Adrenal gland (tissue), 12 donors: ENCODE results near the gene NUP93. TPM values are rescaled to one million over a fixed set of nuclear protein-coding genes. Genes with fewer than 3 reads are reported as not detected.
A peak's percentile ranks its signal among the peaks of the same experiment; 100 is the strongest.

Experiments used
- DNase-seq, 7 donors: peaks; one replicate each; pipeline ENCODE4 v3.0.0-alpha.2; 2019 to 2020
- H3K27ac ChIP-seq, 5 donors: fragments of 200-600 bp; sonication (generic) in 4 of 5; 1 replicate in 3 of 5; 2 replicates in 2 of 5; pipeline versions ENCODE4 v1.5.1 to v1.8.0; 2016 to 2020; ENCODE audit warnings: mild to moderate bottlenecking in 1 of 5
- H3K27me3 ChIP-seq: fragments of 200-600 bp; 2 replicates; pipeline ENCODE4 v1.8.0; 2021
- H3K36me3 ChIP-seq, 2 donors: fragments of 200-600 bp; replicated peaks in 1 of 2; 1 replicate in 1 of 2; 2 replicates in 1 of 2; pipeline versions ENCODE4 v1.5.1 to v1.8.0; 2018 to 2022
- H3K4me1 ChIP-seq, 2 donors: fragments of 200-600 bp; replicated peaks in 1 of 2; 1 replicate in 1 of 2; 2 replicates in 1 of 2; pipeline versions ENCODE4 v1.5.1 to v1.8.0; 2018 to 2021
- H3K4me3 ChIP-seq, 4 donors: fragments of 200-600 bp; sonication (generic) in 3 of 4; one replicate each; pipeline ENCODE4 v1.5.1; 2016 to 2018
- H3K9me3 ChIP-seq, 3 donors: fragments of 200-600 bp; sonication (generic) in 1 of 3; replicated peaks in 1 of 3; 1 replicate in 2 of 3; 2 replicates in 1 of 3; pipeline versions ENCODE4 v1.5.1 to v1.8.0; 2016 to 2021
- CTCF ChIP-seq, 6 experiments: fragments of 450-650 bp in 4 of 6; fragments of 200-600 bp in 2 of 6; sonication (generic) in 1 of 6; IDR thresholded peaks; 1 replicate in 5 of 6; 2 replicates in 1 of 6; pipeline versions ENCODE4 v1.5.1 to v1.8.0; 2016 to 2021; ENCODE audit warnings: antibody characterized with exemption in 6 of 6, mild to moderate bottlenecking in 2 of 6, moderate library complexity in 1 of 6
- POLR2A ChIP-seq, 2 donors: fragments of 450-650 bp; IDR thresholded peaks; one replicate each; pipeline ENCODE4 v1.6.1; 2017; ENCODE audit warnings: antibody characterized with exemption in 2 of 2, mild to moderate bottlenecking in 2 of 2, moderate library complexity in 1 of 2
- WGBS, 4 donors: extraction: QIAGEN DNeasy Blood & Tissue Kit in 2 of 4; methylation state at CpG; one replicate each; pipeline versions ENCODE4 v1.1.5 to v1.1.7; 2013 to 2017; 5-methylcytosine and 5-hydroxymethylcytosine counted together
- intact Hi-C, 2 donors: fragments of 100-400 bp; cut with DNase I; formaldehyde crosslinking; loops; one replicate each; pipeline versions ENCODE4 v1.14.1 to v1.15.0; 2022 to 2023
- polyA plus RNA-seq, 3 donors: library from polyadenylated mRNA; stranded (reverse); fragments of 200-250 nt in 2 of 3; fragments of 350-450 nt in 1 of 3; fragmentation: Illumina TruSeq in 1 of 3; extraction: RNeasy Lipid Tissue Mini Kit (QIAGEN cat#74804) in 1 of 3; gene quantifications; one replicate each; pipeline ENCODE4 v1.2.3, GENCODE V29; 2013 to 2014
- total RNA-seq, 9 donors: library from RNA; depleted of rRNA in 4 of 9; stranded (reverse); fragments of >200 nt in 4 of 9; fragments of 120-200 nt in 1 of 9; fragmentation: NEBNext Ultra II Directional in 1 of 9; extraction: Animal tissue kit (Norgen Biotek cat#: 25700) in 1 of 9; gene quantifications; one replicate each; pipeline versions ENCODE4 v1.1.0 to v1.2.4, GENCODE V29; 2013 to 2023
- donor health status: healthy with polysubstance abuse.
- donor health status: Bipolar disorder and iron deficiency.
- donor health status: DM: yes; HTN: yes; CAD: no.
- donor health status: DM: no; HTN: no; CAD: no.
- donor health status: DM: no; HTN: no; CAD: no.
- donor health status: DM: yes; HTN: yes; CAD: no.

NUP93 gene
- total and polyA plus RNA-seq, 12 donors, result 29.3 to 71.1 (median 45.8) TPM

GRCh38 chr16:56774016-56774680, 44.2 kb downstream of the NUP93 start:
- H3K36me3 ChIP-seq, result no peaks in the 10 kb centered on the region
- DNase-seq, result no peak
- WGBS, 4 donors, result 81 to 92% (median 91%) methylated on average over 2 of the region's 2 CpGs
- no peaks in the 10 kb centered on the region for H3K27me3 ChIP-seq
- no peak overlapping the region for H3K4me3 ChIP-seq
- intact Hi-C loops, result no loop called here
- H3K4me1 ChIP-seq, result peaks cover 0 to 32% of the 10 kb centered on the region in 2 donors
- no peaks in the 10 kb centered on the region for H3K9me3 ChIP-seq
- no peak for TF ChIP-seq POLR2A (IDR thresholded peaks at IDR 0.05)
- TF ChIP-seq CTCF (IDR thresholded peaks at IDR 0.05), result no peak
- H3K27ac ChIP-seq, result no peak overlapping the region

GRCh38 chr16:56775162-56775561, 45.2 kb downstream of the NUP93 start:
- Histone ChIP-seq H3K9me3 (no peaks in the 10 kb centered on the region), H3K4me1 (peaks cover 0 to 32% of the 10 kb centered on the region in 2 donors), H3K4me3 (no peak overlapping the region), H3K27ac (no peak overlapping the region), H3K36me3 (no peaks in the 10 kb centered on the region), H3K27me3 (no peaks in the 10 kb centered on the region)
- intact Hi-C loops, result no loop called here
- no peak for DNase-seq
- TF ChIP-seq POLR2A (IDR thresholded peaks at IDR 0.05), result no peak
- no peak for TF ChIP-seq CTCF (IDR thresholded peaks at IDR 0.05)
- WGBS, 4 donors, result 77 to 80% (median 78%) methylated on average over 4 of the region's 4 CpGs

- no peaks in the 10 kb centered on the region for H3K9me3 ChIP-seq
- WGBS, 4 donors, result 19 to 42% (median 24%) methylated on average over 1 of the region's 1 CpG
- no peak overlapping the region for H3K4me3 ChIP-seq
- DNase-seq, result peak; percentile 23 to 67 (median 38)
- no peaks in the 10 kb centered on the region for H3K27me3 ChIP-seq
- H3K27ac ChIP-seq, result no peak overlapping the region
- H3K36me3 ChIP-seq, result no peaks in the 10 kb centered on the region
- peaks cover 0 to 23% of the 10 kb centered on the region in 2 donors for H3K4me1 ChIP-seq
- intact Hi-C loops, result no loop called here
- TF ChIP-seq POLR2A (IDR thresholded peaks at IDR 0.05) (no peak), CTCF (IDR thresholded peaks at IDR 0.05) (no peak)
These were observed 46.6 kb downstream of the NUP93 start for GRCh38 chr16:56776562-56776961.

GRCh38 chr16:56777001-56777400, 47.1 kb downstream of the NUP93 start:
- intact Hi-C loops, result no loop called here
- WGBS, 4 donors, result 83 to 88% (median 84%) methylated on average over 5 of the region's 5 CpGs

More at GRCh38 chr16:56777001-56777400, 47.1 kb downstream of the NUP93 start:
- TF ChIP-seq POLR2A (IDR thresholded peaks at IDR 0.05), result no peak
- no peak for TF ChIP-seq CTCF (IDR thresholded peaks at IDR 0.05)
- DNase-seq, result no peak
- no peaks in the 10 kb centered on the region for H3K36me3 ChIP-seq
- H3K4me3 ChIP-seq, result no peak overlapping the region
- H3K9me3 ChIP-seq, result no peaks in the 10 kb centered on the region
- H3K27me3 ChIP-seq, result no peaks in the 10 kb centered on the region
- H3K27ac ChIP-seq, result no peak overlapping the region
- H3K4me1 ChIP-seq, result peaks cover 0 to 19% of the 10 kb centered on the region in 2 donors
